Stimulated activated naive B cell treated with anti-CD40 and anti-IgM and Interleukin-4, amounts not matched to agents 10 μg/mL and 1 μg/mL and 100 μg/mL, for 72 hours (primary cell): ENCODE results near the gene GPR155.
"Not testable (repeated sequence)": the region's sequence is repeated elsewhere in the genome, so short reads cannot be mapped to it uniquely, and the experiment has no call there.

Source experiments
- ATAC-seq, 2 donors: fragments of 150-1000 bp; cut with Tn5 transposase; replicated peaks; 2 replicates each; pipeline ENCODE4 v1.10.0; 2021; ENCODE audit warnings: moderate library complexity in 1 of 2
- DNase-seq: peaks from one replicate; pipeline ENCODE4 v3.0.0; 2021
- H3K27ac Mint-ChIP-seq: one replicate; pipeline ENCODE4 v1.8.0; 2022; ENCODE audit warnings: mild to moderate bottlenecking, mixed read lengths
- H3K27me3 Mint-ChIP-seq, 2 donors: one replicate each; pipeline ENCODE4 v1.8.0; 2022; ENCODE audit warnings: mixed read lengths in 2 of 2
- H3K36me3 Mint-ChIP-seq, 2 donors: one replicate each; pipeline ENCODE4 v1.8.0; 2022; ENCODE audit warnings: mixed read lengths in 2 of 2, mild to moderate bottlenecking in 1 of 2
- H3K4me1 Mint-ChIP-seq, 2 donors: one replicate each; pipeline ENCODE4 v1.8.0; 2022; ENCODE audit warnings: mixed read lengths in 2 of 2, mild to moderate bottlenecking in 1 of 2
- H3K4me3 Mint-ChIP-seq, 2 donors: one replicate each; pipeline ENCODE4 v1.8.0; 2022; ENCODE audit warnings: mild to moderate bottlenecking in 2 of 2, mixed read lengths in 2 of 2, moderate library complexity in 1 of 2
- H3K9me3 Mint-ChIP-seq, 2 donors: one replicate each; pipeline ENCODE4 v1.8.0; 2022; ENCODE audit warnings: mixed read lengths in 2 of 2, mild to moderate bottlenecking in 1 of 2

GPR155 gene

DNA sequence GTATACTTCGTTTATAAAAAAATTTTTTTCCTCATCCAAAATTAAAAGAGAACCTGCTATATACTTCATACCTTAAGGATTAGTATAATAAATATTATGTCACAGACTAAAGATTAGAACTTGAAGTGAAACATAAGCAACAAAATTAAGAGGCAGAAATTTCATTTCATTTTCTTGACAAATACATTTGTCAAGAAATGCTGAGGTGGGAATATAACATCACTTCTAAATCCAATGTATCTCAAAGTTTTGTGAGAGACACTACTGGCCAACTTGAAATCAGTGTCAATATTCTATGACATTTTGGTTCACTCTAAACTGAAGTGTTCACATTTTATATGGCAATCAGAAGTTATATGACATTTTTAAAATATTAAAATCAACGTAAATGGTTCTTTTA lies 47.5 kb downstream of the GPR155 start:
- peaks cover 5 to 6% of the 10 kb centered on the region in 2 donors for H3K36me3 Mint-ChIP-seq
- H3K27ac Mint-ChIP-seq = no peak overlapping the region
- H3K27me3 Mint-ChIP-seq = no peaks in the 10 kb centered on the region
- no peak overlapping the region for H3K4me3 Mint-ChIP-seq
- no peak for DNase-seq
- H3K4me1 Mint-ChIP-seq = no peaks in the 10 kb centered on the region
- no peaks in the 10 kb centered on the region for H3K9me3 Mint-ChIP-seq
- ATAC-seq = no peak

DNA sequence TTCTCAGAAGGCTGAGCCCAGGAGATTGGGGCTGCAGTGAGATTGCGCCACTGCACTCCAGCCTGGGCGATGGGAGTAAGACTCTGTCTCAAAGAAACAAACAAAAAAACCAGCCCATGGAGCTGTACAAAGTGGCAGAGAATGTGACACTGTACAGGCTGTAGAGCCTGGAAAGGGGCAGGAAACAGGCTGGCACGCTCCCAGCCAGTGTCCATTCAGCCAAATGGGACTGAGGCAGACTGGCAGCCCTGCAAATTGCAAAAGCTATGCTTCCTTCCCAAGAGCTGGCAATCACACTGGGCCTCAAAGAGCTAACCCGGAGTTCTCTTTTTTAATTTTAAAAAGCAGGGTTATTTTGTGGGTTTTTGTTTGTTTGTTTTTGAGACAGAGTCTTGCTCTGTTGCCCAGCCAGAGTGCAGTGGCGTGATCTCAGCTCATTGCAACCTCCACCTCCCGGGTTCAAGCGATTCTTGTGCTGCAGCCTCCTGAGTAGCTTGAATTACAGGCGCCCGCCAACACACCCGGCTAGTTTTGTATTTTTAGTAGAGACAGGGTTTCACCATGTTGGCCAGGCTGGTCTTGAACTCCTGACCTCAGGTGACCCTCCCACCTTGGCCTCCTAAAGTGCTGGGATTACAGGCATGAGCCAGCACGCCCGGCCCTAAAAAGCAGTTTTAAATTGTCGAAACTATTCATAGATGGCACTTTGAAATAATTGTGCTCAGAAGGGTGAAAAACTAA lies 48.5 kb downstream of the GPR155 start:
- H3K27me3 Mint-ChIP-seq = no peaks in the 10 kb centered on the region
- no peak overlapping the region for H3K4me3 Mint-ChIP-seq
- H3K36me3 Mint-ChIP-seq = peaks cover 5 to 7% of the 10 kb centered on the region in 2 donors
- ATAC-seq = no peak
- no peak overlapping the region for H3K27ac Mint-ChIP-seq
- H3K9me3 Mint-ChIP-seq = no peaks in the 10 kb centered on the region
- no peak for DNase-seq
- no peaks in the 10 kb centered on the region for H3K4me1 Mint-ChIP-seq

DNA sequence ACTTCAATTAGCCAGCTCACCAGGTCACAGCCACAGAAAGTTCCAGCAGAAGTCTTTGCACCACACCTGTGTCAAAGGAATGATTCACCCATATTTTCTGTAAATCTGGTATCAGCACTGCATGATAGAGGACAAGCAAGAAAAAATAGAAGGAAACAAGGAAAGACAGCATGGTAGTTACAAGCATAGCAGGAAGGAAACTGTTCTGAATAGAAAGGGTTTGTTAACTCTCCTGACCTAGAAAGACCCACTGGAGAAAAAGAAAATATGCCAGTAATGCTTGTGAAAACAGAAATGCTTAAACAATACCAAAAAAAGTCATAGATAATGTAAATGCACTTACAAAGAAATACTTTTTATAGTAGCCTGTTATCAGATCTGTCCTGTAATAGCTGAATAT lies 50.5 kb downstream of the GPR155 start:
- H3K27ac Mint-ChIP-seq = no peak overlapping the region
- peaks cover 3 to 9% of the 10 kb centered on the region in 2 donors for H3K36me3 Mint-ChIP-seq
- H3K9me3 Mint-ChIP-seq = no peaks in the 10 kb centered on the region
- H3K4me3 Mint-ChIP-seq = no peak overlapping the region
- DNase-seq = no peak
- H3K4me1 Mint-ChIP-seq = no peaks in the 10 kb centered on the region
- no peak for ATAC-seq
- H3K27me3 Mint-ChIP-seq = no peaks in the 10 kb centered on the region

DNA sequence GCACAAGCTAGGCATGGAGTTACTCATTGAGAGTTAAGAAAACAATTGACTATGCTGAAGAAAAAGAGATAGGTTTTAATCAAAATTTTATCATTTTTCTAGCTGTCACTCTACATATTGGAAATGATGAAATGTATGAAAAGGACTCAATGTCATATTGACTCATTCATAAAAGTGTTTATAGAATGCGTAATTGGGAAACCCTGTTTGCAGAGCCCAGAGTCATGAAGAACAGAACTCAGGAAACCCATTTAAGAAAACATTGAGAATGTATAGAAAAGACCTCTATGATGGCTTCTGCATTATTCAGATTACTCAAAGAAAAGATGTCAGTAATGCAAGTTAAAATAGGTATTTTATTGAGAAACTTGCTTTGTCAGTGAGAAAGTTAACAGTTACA lies 54.9 kb downstream of the GPR155 start:
- no peak overlapping the region for H3K4me3 Mint-ChIP-seq
- no peaks in the 10 kb centered on the region for H3K4me1 Mint-ChIP-seq
- H3K9me3 Mint-ChIP-seq = peaks cover 4 to 11% of the 10 kb centered on the region in 2 donors
- ATAC-seq (no peak), DNase-seq (no peak)
- H3K36me3 Mint-ChIP-seq = peaks cover 14 to 29% of the 10 kb centered on the region in 2 donors
- H3K27ac Mint-ChIP-seq = no peak overlapping the region
- no peaks in the 10 kb centered on the region for H3K27me3 Mint-ChIP-seq

DNA sequence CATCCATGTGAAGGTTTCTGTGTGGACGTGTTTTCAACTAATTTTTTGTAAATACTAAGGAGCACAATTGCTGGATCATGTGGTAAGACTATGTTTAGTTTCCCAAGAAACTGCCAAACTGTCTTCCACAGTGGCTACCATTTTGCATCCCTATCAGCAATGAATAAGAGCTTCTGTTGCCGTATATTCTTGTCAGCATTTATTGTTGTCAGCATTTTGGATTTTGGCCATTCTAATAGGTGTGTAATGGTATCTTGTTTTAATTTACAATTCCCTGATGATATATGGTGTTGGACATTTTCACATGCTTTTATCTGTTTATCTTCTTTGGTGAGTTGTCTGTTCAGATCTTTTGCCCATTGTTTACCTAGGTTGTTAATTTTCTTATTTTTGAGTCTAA lies 56.8 kb downstream of the GPR155 start:
- Mint-ChIP-seq H3K27ac (no peak overlapping the region), H3K9me3 (peaks cover 4 to 11% of the 10 kb centered on the region in 2 donors), H3K4me1 (no peaks in the 10 kb centered on the region), H3K36me3 (peaks cover 13 to 28% of the 10 kb centered on the region in 2 donors), H3K4me3 (no peak overlapping the region), H3K27me3 (no peaks in the 10 kb centered on the region)
- no peak for DNase-seq
- ATAC-seq = no peak

DNA sequence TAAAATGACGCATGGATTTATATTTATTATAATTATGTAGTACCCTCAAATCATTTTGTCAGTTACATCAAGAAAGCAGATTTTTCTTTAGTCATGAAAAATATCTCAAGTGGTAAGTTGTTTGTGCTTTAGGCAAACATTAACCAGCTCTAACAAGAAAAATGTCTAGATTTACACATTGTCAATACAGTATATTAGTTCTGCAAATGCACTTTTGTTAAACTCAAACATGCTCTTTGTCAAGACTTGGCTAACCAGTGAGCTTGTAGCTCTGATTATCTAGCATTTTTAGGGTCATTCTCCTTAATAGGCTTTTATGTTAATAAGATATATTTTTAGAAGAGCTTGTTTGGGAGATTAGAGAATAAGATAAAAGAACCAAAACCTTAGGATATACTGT lies 58.6 kb downstream of the GPR155 start:
- no peak overlapping the region for H3K27ac Mint-ChIP-seq
- H3K27me3 Mint-ChIP-seq = no peaks in the 10 kb centered on the region
- H3K4me1 Mint-ChIP-seq = no peaks in the 10 kb centered on the region
- ATAC-seq (no peak), DNase-seq (no peak)
- H3K9me3 Mint-ChIP-seq = peaks cover 4 to 11% of the 10 kb centered on the region in 2 donors
- peaks cover 13 to 26% of the 10 kb centered on the region in 2 donors for H3K36me3 Mint-ChIP-seq
- H3K4me3 Mint-ChIP-seq = no peak overlapping the region

DNA sequence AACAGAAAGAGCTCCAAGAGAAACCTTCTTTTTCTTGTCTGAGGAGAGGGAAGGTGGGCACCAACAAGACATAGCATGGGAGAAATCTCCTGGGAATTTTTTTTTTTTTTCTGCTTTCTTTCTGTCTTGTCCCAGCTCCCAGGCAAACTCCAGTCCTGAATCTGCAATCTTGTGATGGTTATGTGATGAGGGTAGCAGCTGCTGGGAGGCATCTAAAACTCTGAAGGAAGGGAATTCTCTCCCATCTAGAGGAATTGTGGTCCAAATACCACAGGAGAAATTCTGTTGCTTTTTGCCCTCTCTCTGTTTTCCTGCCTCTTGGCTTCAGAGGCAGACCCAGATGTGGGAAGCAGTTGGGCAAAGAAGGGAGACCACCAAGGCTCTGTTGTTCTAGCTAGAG lies 74.6 kb downstream of the GPR155 start:
- no peak overlapping the region for H3K27ac Mint-ChIP-seq

DNA sequence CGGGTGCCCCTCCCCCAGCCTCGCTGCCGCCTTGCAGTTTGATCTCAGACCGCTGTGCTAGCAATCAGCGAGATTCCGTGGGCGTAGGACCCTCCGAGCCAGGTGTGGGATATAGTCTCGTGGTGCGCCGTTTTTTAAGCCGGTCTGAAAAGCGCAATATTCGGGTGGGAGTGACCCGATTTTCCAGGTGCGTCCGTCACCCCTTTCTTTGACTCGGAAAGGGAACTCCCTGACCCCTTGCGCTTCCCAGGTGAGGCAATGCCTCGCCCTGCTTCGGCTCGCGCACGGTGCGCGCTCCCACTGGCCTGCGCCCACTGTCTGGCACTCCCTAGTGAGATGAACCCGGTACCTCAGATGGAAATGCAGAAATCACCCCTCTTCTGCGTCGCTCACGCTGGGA lies 76.8 kb downstream of the GPR155 start:
- peaks cover 8 to 22% of the 10 kb centered on the region in 2 donors for H3K36me3 Mint-ChIP-seq
- not testable (repeated sequence) for H3K4me3 Mint-ChIP-seq, ATAC-seq, H3K9me3 Mint-ChIP-seq, H3K4me1 Mint-ChIP-seq, H3K27me3 Mint-ChIP-seq, H3K27ac Mint-ChIP-seq, DNase-seq

More for the DNA sequence above, 74.6 kb downstream of the GPR155 start:
- peaks cover 8 to 22% of the 10 kb centered on the region in 2 donors for H3K36me3 Mint-ChIP-seq
- no peak overlapping the region for H3K4me3 Mint-ChIP-seq
- no peaks in the 10 kb centered on the region for H3K27me3 Mint-ChIP-seq
- H3K4me1 Mint-ChIP-seq = no peaks in the 10 kb centered on the region
- no peak for ATAC-seq
- no peaks in the 10 kb centered on the region for H3K9me3 Mint-ChIP-seq
- no peak for DNase-seq

DNA sequence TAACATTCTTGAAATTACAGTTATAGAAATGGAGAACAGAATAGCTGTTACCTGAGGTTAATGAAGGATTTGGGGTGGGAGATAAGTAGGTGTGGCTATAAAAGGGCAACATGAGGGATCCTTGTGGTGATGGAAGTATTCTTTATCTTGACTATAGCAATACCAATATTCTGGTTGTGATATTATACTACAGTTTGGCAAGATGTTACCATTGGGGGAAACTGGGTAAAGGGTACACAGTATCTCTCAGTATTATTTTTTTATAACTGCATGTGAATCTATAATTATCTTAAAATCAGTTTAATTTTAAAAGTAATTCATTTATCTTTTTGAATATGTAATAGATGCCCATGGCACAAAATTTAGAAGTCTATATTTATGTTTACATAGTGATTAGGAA lies 83.2 kb downstream of the GPR155 start:
- Mint-ChIP-seq H3K27me3 (no peaks in the 10 kb centered on the region), H3K4me3 (no peak overlapping the region), H3K36me3 (peaks cover 8 to 27% of the 10 kb centered on the region in 2 donors), H3K27ac (no peak overlapping the region), H3K9me3 (no peaks in the 10 kb centered on the region), H3K4me1 (no peaks in the 10 kb centered on the region)
- ATAC-seq (no peak), DNase-seq (no peak)

DNA sequence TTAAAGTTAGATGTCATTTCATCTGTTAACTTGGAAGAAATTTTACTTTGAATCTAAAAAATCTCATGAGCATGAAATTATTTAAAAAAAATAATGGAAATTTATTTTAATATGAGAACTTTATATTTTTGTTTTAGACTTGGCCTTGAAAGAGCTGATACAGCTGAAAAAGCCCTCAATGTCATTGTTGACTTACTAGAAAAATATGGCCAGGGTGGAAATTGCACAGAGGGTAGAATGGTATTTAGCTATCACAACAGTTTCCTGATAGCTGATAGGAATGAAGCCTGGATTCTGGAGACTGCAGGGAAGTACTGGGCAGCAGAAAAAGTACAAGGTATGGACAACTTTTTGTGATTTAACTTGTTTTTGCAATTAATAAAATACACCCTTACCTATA lies 86.0 kb downstream of the GPR155 start:
- H3K27ac Mint-ChIP-seq = no peak overlapping the region
- peaks cover 12 to 27% of the 10 kb centered on the region in 2 donors for H3K36me3 Mint-ChIP-seq
- no peaks in the 10 kb centered on the region for H3K27me3 Mint-ChIP-seq
- H3K9me3 Mint-ChIP-seq = no peaks in the 10 kb centered on the region
- DNase-seq = no peak
- ATAC-seq = no peak
- peaks cover 4 to 15% of the 10 kb centered on the region in 2 donors for H3K4me1 Mint-ChIP-seq
- no peak overlapping the region for H3K4me3 Mint-ChIP-seq

DNA sequence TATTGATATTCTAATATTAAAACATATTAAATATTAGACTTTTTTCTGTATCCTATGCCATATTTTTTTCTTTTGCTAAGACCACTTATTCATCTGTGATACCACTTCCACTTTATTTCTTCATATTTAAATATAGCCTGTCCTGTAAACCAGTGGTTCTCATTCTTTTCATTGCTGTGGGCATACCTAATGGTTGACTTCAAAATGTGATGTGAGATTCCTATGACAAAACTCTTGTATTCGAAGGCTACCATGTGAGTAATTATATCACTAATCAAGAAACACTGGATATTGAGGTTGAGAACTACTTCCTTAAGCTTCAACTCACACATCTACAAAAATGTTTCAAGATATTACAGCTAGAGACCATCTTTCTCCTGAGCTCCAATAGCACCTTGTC lies 87.7 kb downstream of the GPR155 start:
- no peak overlapping the region for H3K4me3 Mint-ChIP-seq
- no peaks in the 10 kb centered on the region for H3K27me3 Mint-ChIP-seq
- DNase-seq = no peak
- no peak overlapping the region for H3K27ac Mint-ChIP-seq
- peaks cover 12 to 27% of the 10 kb centered on the region in 2 donors for H3K36me3 Mint-ChIP-seq
- H3K9me3 Mint-ChIP-seq = no peaks in the 10 kb centered on the region
- no peak for ATAC-seq
- peaks cover 4 to 21% of the 10 kb centered on the region in 2 donors for H3K4me1 Mint-ChIP-seq

DNA sequence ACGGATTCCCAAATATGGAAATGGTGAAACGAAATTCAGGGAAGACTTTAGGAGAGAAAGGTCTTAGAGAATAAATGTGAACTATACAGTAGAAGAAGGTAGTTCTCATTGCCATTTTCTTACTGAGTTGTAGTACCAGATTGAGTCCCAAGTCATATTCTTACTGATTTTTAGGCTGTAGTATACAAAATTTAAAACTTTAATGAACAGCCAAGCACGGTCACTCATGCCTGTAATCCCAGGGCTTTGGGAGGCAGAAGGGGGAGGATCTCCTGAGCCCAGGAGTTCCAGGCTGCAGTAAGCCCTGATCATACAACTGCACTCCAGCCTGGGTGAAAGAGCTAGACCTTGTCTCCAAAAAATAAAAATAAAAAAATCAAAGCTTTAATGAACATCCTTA lies 89.1 kb downstream of the GPR155 start:
- no peak overlapping the region for H3K27ac Mint-ChIP-seq
- DNase-seq (no peak), ATAC-seq (no peak)
- H3K9me3 Mint-ChIP-seq = no peaks in the 10 kb centered on the region
- no peaks in the 10 kb centered on the region for H3K27me3 Mint-ChIP-seq
- no peak overlapping the region for H3K4me3 Mint-ChIP-seq
- peaks cover 4 to 31% of the 10 kb centered on the region in 2 donors for H3K4me1 Mint-ChIP-seq
- peaks cover 10 to 19% of the 10 kb centered on the region in 2 donors for H3K36me3 Mint-ChIP-seq

DNA sequence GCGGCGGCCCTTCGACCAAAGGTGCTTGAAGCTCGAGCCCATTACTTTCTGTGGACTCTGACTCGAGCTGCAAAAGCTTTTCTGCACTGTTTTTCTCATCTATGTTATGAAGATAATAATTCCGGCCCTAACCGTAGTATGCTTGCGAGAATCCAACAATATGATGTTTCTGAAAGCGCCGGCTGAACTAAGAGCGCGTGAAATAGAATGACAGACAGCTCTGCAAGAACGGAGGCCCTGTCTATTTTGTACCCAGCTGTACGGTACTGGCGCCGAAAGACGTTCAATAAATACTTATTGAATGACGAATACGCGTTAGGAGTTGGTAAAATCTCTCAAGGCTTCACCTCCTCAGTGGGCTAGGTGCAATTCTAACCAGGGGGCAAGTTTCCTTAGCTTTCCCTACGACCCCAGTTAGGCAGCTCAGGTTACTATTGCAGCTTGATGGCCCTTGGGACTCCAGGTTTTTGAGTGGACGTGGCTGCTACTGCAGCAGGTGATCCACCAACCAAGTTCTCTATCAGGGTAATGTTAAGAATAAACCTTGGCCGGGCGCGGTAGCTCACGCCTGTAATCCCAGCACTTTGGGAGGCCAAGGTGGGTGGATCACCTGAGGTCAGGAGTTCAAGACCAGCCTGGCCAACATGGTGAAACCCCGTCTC lies 90.7 kb downstream of the GPR155 start:
- Mint-ChIP-seq H3K27me3 (no peaks in the 10 kb centered on the region), H3K36me3 (peaks cover 15 to 19% of the 10 kb centered on the region in 2 donors), H3K4me1 (peaks cover 9 to 38% of the 10 kb centered on the region in 2 donors), H3K4me3 (peak overlapping the region; percentile 92 to 97), H3K27ac (peak overlapping the region; percentile 98), H3K9me3 (peaks cover 0 to 2% of the 10 kb centered on the region in 2 donors)
- peak; percentile 55 to 66 for ATAC-seq
- no peak for DNase-seq

DNA sequence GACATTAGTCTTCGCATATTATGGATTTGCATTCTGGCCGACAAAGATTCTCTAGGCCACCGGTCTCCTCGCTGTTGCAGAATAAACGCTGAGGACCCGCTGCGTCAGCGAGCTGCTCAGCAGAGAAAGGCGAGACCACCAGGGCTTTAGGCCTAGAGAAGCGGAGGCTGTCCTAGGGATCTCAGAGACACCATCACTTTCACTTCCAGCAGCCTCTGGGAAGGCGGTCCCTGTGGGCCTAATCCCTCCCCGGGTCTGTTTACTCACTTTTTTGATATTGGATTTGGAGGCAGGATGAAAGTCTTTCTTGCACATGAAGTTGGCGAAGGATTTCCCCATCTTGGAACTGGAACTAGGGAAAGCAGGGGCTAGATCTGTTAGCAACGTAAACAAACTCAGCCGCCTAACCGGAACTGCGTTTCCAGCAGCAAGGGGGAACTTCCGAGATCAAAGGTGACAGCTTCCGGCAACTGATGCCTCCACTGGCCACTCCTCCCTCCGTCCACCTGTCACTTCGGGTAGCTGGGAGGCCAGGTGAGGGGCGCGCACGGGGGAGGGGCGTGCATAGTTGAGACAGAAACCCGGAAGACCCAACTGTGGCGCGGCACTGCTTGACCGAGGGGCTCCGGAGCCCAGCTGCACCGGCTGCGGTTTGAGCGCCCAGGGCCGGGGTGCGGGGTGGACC lies 91.4 kb downstream of the GPR155 start, which contains the start of gene SCRN3:
Gene SCRN3, plus strand, starts transcription at position 447 of the 685 bp plus-strand sequence. CDS start 2,554 bp downstream, outside the sequence.
- Mint-ChIP-seq H3K4me1 (peaks cover 10 to 40% of the 10 kb centered on the region in 2 donors), H3K4me3 (peak within 1 kb of the TSS; percentile 92 to 97), H3K9me3 (peaks cover 0 to 2% of the 10 kb centered on the region in 2 donors), H3K27ac (peak within 1 kb of the TSS; percentile 98), H3K36me3 (peaks cover 16 to 22% of the 10 kb centered on the region in 2 donors), H3K27me3 (no peaks in the 10 kb centered on the region)
- DNase-seq (peak; percentile 70), ATAC-seq (peak; percentile 96 to 98)
